GM12878 (cell line): ENCODE measurements around the gene PTPRS. TPM values are rescaled to one million over a fixed set of nuclear protein-coding genes. Genes with fewer than 3 reads are reported as not detected.

Experiments used
- ATAC-seq: fragments of 200-7000 bp; cut with Tn5 transposase; 3 replicates; pipeline ENCODE4 v1.9.1; 2020; ENCODE audit warnings: mild to moderate bottlenecking, moderate library complexity
- BruUV-seq: library from RNA; stranded (reverse); fragments of 400-500 nt; replicated peaks from 2 replicates; lab custom pipeline; 2021; lab: Mats Ljungman, UMichigan
- CTCF ChIA-PET: fragments of 300-600 bp; sonication (Branson Sonifier 250); formaldehyde crosslinking; extraction: SDS; loops from one replicate; lab custom pipeline; 2021; ENCODE audit warnings: inconsistent platforms; lab: Yijun Ruan, JAX
- POLR2A ChIA-PET: fragments of 350-600 bp; formaldehyde crosslinking; extraction: SDS; loops from one replicate; lab custom pipeline; 2021; ENCODE audit warnings: inconsistent platforms; lab: Charles Lee
- RAD21 ChIA-PET: fragments of 300-600 bp; sonication (Branson Sonifier 250); formaldehyde crosslinking; loops from one replicate; lab custom pipeline; 2023; ENCODE audit warnings: antibody characterized with exemption; ENCODE audit not compliant: unreplicated experiment; lab: Charles Lee
- SMC1A ChIA-PET: fragments of 300-600 bp; sonication (Branson Sonifier 250); formaldehyde crosslinking; loops from one replicate; lab custom pipeline; 2023; ENCODE audit not compliant: unreplicated experiment, uncharacterized antibody; lab: Charles Lee
- DNase-seq: peaks from one replicate; pipeline ENCODE4 v3.0.0-alpha.2; 2011; ENCODE audit warnings: low read depth, low spot score
- FAIRE-seq: peaks from 3 replicates; lab custom pipeline; 2011; peaks lifted over from hg19 to GRCh38; lab: Jason Lieb, UNC
- H2AFZ ChIP-seq: 2 replicates; pipeline ENCODE4 v1.6.0; 2011; ENCODE audit warnings: low read depth, low read length, control low read depth; ENCODE audit not compliant: control insufficient read depth
- H3K27ac ChIP-seq: 2 replicates; pipeline ENCODE4 v1.5.1; 2011; ENCODE audit warnings: control low read depth; ENCODE audit not compliant: control insufficient read depth, insufficient read depth
- H3K27me3 ChIP-seq, 2 experiments: replicated peaks in 1 of 2; 2 replicates each; pipeline versions ENCODE4 v1.6.0 to v1.6.1; 2011; ENCODE audit warnings: low read length in 1 of 2; ENCODE audit not compliant: control insufficient read depth in 2 of 2, insufficient read depth in 2 of 2
- H3K36me3 ChIP-seq, 2 experiments: 2 replicates each; pipeline ENCODE4 v1.5.1; 2011; ENCODE audit warnings: low read length in 1 of 2; ENCODE audit not compliant: control insufficient read depth in 2 of 2, insufficient read depth in 2 of 2
- H3K4me1 ChIP-seq: 2 replicates; pipeline ENCODE4 v1.6.1; 2011; ENCODE audit warnings: mild to moderate bottlenecking, low read length, moderate library complexity, mixed read lengths; ENCODE audit not compliant: control insufficient read depth, insufficient read depth
- H3K4me2 ChIP-seq: 2 replicates; pipeline ENCODE4 v1.6.0; 2011; ENCODE audit warnings: control low read depth; ENCODE audit not compliant: control insufficient read depth, insufficient read depth
- H3K4me3 ChIP-seq: fragments of 200-600 bp; sonication (generic); 2 replicates; pipeline ENCODE4 v1.5.1; 2016
- H3K79me2 ChIP-seq: 2 replicates; pipeline ENCODE4 v1.6.0; 2011; ENCODE audit warnings: low read length; ENCODE audit not compliant: control insufficient read depth, insufficient read depth
- H3K9ac ChIP-seq: 2 replicates; pipeline ENCODE4 v1.8.0; 2011; ENCODE audit warnings: low read length, control low read depth, mixed read lengths; ENCODE audit not compliant: control insufficient read depth, insufficient read depth
- H3K9me3 ChIP-seq: replicated peaks from 3 replicates; pipeline ENCODE4 v1.5.1; 2011; ENCODE audit warnings: mild to moderate bottlenecking, low read length; ENCODE audit not compliant: control insufficient read depth, insufficient read depth
- H4K20me1 ChIP-seq: 2 replicates; pipeline ENCODE4 v1.6.0; 2011; ENCODE audit not compliant: control insufficient read depth, insufficient read depth
- BACH1 ChIP-seq: fragments of 450-650 bp; IDR thresholded peaks from 2 replicates; pipeline ENCODE4 v1.6.1; 2017; ENCODE audit warnings: mild to moderate bottlenecking, borderline replicate concordance
- CBX5 ChIP-seq: sonication (generic); IDR thresholded peaks from 2 replicates; pipeline ENCODE4 v1.6.1; 2016; ENCODE audit warnings: low read depth, moderate library complexity, mild to moderate bottlenecking, inconsistent platforms
- CHD1 ChIP-seq: IDR thresholded peaks from 2 replicates; pipeline ENCODE4 v1.6.1; 2012; ENCODE audit warnings: low read depth, low read length, improper control_type of control experiment
- CHD4 ChIP-seq: fragments of 200-600 bp; sonication (generic); IDR thresholded peaks from 2 replicates; pipeline ENCODE4 v1.6.1; 2016; ENCODE audit warnings: mild to moderate bottlenecking
- FOXK2 ChIP-seq: fragments of 450-650 bp; IDR thresholded peaks from 2 replicates; pipeline ENCODE4 v1.6.1; 2017; ENCODE audit warnings: mild to moderate bottlenecking, moderate library complexity
- IKZF2 ChIP-seq, 2 experiments: fragments of 450-650 bp; IDR thresholded peaks; 2 replicates each; pipeline ENCODE4 v1.6.1; 2017; ENCODE audit warnings: mild to moderate bottlenecking in 2 of 2, moderate library complexity in 2 of 2
- MEF2A ChIP-seq: IDR thresholded peaks from 2 replicates; pipeline ENCODE4 v1.6.1; 2011; ENCODE audit warnings: low read depth, mild to moderate bottlenecking, low read length, moderate library complexity; ENCODE audit not compliant: insufficient read depth
- MLLT1 ChIP-seq: fragments of 450-650 bp; IDR thresholded peaks from 2 replicates; pipeline ENCODE4 v1.6.1; 2016; ENCODE audit warnings: mild to moderate bottlenecking
- NFYB ChIP-seq: IDR thresholded peaks from 2 replicates; pipeline ENCODE4 v1.6.1; 2011; ENCODE audit warnings: low read depth, mild to moderate bottlenecking, low read length, improper control_type of control experiment, moderate library complexity; ENCODE audit not compliant: insufficient read depth
- RAD21 ChIP-seq: IDR thresholded peaks from 2 replicates; pipeline ENCODE4 v1.6.1; 2011; ENCODE audit warnings: mild to moderate bottlenecking, low read depth, low read length, moderate library complexity; ENCODE audit not compliant: insufficient read depth
- RUNX3 ChIP-seq: IDR thresholded peaks from 2 replicates; pipeline ENCODE4 v1.6.1; 2012; ENCODE audit warnings: low read length, inconsistent platforms
- SIX5 ChIP-seq: IDR thresholded peaks from 2 replicates; pipeline ENCODE4 v1.6.1; 2011; ENCODE audit warnings: mild to moderate bottlenecking, low read depth, low read length, moderate library complexity; ENCODE audit not compliant: severe bottlenecking
- TCF3 ChIP-seq: IDR thresholded peaks from 2 replicates; pipeline ENCODE4 v1.6.1; 2012; ENCODE audit warnings: low read depth, mild to moderate bottlenecking, low read length, borderline replicate concordance; ENCODE audit not compliant: insufficient read depth
- WRNIP1 ChIP-seq: IDR thresholded peaks from 2 replicates; pipeline ENCODE4 v1.6.1; 2011; ENCODE audit warnings: low read depth, low read length, improper control_type of control experiment, borderline replicate concordance
- ZBED1 ChIP-seq: IDR thresholded peaks from 2 replicates; pipeline ENCODE4 v1.6.1; 2016; ENCODE audit warnings: borderline replicate concordance
- ZZZ3 ChIP-seq: IDR thresholded peaks from 2 replicates; pipeline ENCODE4 v1.6.1; 2011; ENCODE audit warnings: low read depth; ENCODE audit not compliant: control insufficient read depth, insufficient read length
- WGBS: methylation state at CpG from one replicate; pipeline ENCODE4 v1.1.6; 2016; ENCODE audit warnings: low lambda C conversion rate; ENCODE audit not compliant: insufficient replicate concordance, insufficient coverage; ENCODE audit errors: missing lambda C conversion rate; 5-methylcytosine and 5-hydroxymethylcytosine counted together
- in situ Hi-C: fragments of 300-500 bp; cut with MboI; formaldehyde crosslinking; loops from 9 replicates; pipeline ENCODE4 v1.14.3; 2018; ENCODE audit warnings: mixed read lengths
- intact Hi-C: fragments of 100-400 bp; cut with micrococcal nuclease; formaldehyde crosslinking; loops from one replicate; pipeline ENCODE4 v1.14.2; 2022; ENCODE audit not compliant: unreplicated experiment
- polyA plus RNA-seq, 11 experiments: library from polyadenylated mRNA; depleted of rRNA in 4 of 11; unstranded in 6 of 11; stranded (reverse) in 5 of 11; fragments of >200 nt; fragmentation: Nextera tagmentation in 4 of 11; fragmentation: Illumina TruSeq in 1 of 11; extraction: Ambion mirVana in 4 of 11; extraction: Trizol in 1 of 11; gene quantifications; 1 replicate in 1 of 11; 2 replicates in 10 of 11; pipeline versions ENCODE4 v1.2.1 to v1.2.3, GENCODE V29; 2011 to 2016; ENCODE audit warnings: inconsistent platforms in 2 of 11, missing spikeins in 2 of 11, low read depth in 1 of 11
- total RNA-seq, 4 experiments: library from RNA; depleted of rRNA in 3 of 4; stranded (reverse); fragments of >200 nt in 3 of 4; fragmentation: Illumina TruSeq in 1 of 4; extraction: Trizol in 1 of 4; gene quantifications; 2 replicates each; pipeline versions ENCODE4 v1.2.1 to v1.2.3, GENCODE V29; 2013 to 2021
- TF ChIP-seq, protein P1 (sequence below): IDR thresholded peaks from 2 replicates; pipeline ENCODE4 v1.6.1; 2012; ENCODE audit warnings: low read depth, low read length, improper control_type of control experiment
- TF ChIP-seq, protein P2 (sequence below): fragments of 450-650 bp; IDR thresholded peaks from 2 replicates; pipeline ENCODE4 v1.6.1; 2018; ENCODE audit warnings: borderline replicate concordance, mild to moderate bottlenecking; ENCODE audit not compliant: partially characterized antibody

The PTPRS gene
- total and polyA plus RNA-seq, 10 of the 15 experiments (the other 5 are each of a cell fraction or from before 2014, with no cell fraction given), result 0.09 to 32.1 (median 0.71) TPM

- BruUV-seq, result no TSS peak
- intact Hi-C loops, result no loop called here
- Histone ChIP-seq H3K27ac (no peak overlapping the region), H2AFZ (no peak overlapping the region), H3K9me3 (no peaks in the 10 kb centered on the region), H3K4me2 (no peak overlapping the region), H3K4me1 (no peaks in the 10 kb centered on the region), H3K79me2 (no peaks in the 10 kb centered on the region), H3K27me3 (no peaks in the 10 kb centered on the region), H3K36me3 (no peaks in the 10 kb centered on the region), H4K20me1 (no peaks in the 10 kb centered on the region), H3K9ac (no peak overlapping the region), H3K4me3 (no peak overlapping the region)
- WGBS, result 40% methylated on average over 5 of the region's 5 CpGs
- ATAC-seq (no peak), FAIRE-seq (no peak), DNase-seq (no peak)
- TF ChIP-seq WRNIP1 (no peak), MLLT1 (no peak), TCF3 (no peak), CBX5 (no peak), MEF2A (no peak), BACH1 (no peak), IKZF2 (IDR thresholded peaks at IDR 0.05) (no peak), RAD21 (no peak), RUNX3 (no peak), ZBED1 (no peak), CHD1 (no peak), FOXK2 (no peak), CHD4 (no peak), ZZZ3 (no peak), NFYB (no peak), SIX5 (no peak)
- TF ChIP-seq, protein P1, sequence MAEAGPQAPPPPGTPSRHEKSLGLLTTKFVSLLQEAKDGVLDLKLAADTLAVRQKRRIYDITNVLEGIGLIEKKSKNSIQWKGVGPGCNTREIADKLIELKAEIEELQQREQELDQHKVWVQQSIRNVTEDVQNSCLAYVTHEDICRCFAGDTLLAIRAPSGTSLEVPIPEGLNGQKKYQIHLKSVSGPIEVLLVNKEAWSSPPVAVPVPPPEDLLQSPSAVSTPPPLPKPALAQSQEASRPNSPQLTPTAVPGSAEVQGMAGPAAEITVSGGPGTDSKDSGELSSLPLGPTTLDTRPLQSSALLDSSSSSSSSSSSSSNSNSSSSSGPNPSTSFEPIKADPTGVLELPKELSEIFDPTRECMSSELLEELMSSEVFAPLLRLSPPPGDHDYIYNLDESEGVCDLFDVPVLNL, result no peak
- TF ChIP-seq, protein P2, sequence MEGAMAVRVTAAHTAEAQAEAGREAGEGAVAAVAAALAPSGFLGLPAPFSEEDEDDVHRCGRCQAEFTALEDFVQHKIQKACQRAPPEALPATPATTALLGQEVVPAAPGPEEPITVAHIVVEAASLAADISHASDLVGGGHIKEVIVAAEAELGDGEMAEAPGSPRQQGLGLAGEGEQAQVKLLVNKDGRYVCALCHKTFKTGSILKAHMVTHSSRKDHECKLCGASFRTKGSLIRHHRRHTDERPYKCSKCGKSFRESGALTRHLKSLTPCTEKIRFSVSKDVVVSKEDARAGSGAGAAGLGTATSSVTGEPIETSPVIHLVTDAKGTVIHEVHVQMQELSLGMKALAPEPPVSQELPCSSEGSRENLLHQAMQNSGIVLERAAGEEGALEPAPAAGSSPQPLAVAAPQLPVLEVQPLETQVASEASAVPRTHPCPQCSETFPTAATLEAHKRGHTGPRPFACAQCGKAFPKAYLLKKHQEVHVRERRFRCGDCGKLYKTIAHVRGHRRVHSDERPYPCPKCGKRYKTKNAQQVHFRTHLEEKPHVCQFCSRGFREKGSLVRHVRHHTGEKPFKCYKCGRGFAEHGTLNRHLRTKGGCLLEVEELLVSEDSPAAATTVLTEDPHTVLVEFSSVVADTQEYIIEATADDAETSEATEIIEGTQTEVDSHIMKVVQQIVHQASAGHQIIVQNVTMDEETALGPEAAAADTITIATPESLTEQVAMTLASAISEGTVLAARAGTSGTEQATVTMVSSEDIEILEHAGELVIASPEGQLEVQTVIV, result no peak
- in situ Hi-C loops, result no loop called here
- POLR2A ChIA-PET, result interaction anchor here (0.6 kb wide), 1 partner anchor 98 kb away, joined by 8 read pairs; no protein-coding TSS in a partner anchor
- SMC1A ChIA-PET, result interaction anchor here (1.0 kb wide), 1 partner anchor 8 kb away, joined by 3 read pairs; no protein-coding TSS in a partner anchor
- CTCF ChIA-PET, result no interaction called here
- RAD21 ChIA-PET, result no interaction called here
Measured at GRCh38 chr19:5355693-5356092, 15.1 kb upstream of the PTPRS start.
